H4 (cell line): ENCODE measurements around the gene CENPN. TPM values are rescaled to one million over a fixed set of nuclear protein-coding genes. Genes with fewer than 3 reads are reported as not detected.

Experiments
- DNase-seq: peaks from one replicate; pipeline ENCODE4 v3.0.0-alpha.2; 2015; ENCODE audit warnings: low spot score
- total RNA-seq: library from RNA; depleted of rRNA; stranded (reverse); fragments of >200 nt; shearing (Covaris generic); gene quantifications from 2 replicates; pipeline ENCODE4 v1.2.3, GENCODE V29; 2014; rRNA removed

CENPN gene
- total RNA-seq: 147 and 234 TPM in 2 replicates

DNA sequence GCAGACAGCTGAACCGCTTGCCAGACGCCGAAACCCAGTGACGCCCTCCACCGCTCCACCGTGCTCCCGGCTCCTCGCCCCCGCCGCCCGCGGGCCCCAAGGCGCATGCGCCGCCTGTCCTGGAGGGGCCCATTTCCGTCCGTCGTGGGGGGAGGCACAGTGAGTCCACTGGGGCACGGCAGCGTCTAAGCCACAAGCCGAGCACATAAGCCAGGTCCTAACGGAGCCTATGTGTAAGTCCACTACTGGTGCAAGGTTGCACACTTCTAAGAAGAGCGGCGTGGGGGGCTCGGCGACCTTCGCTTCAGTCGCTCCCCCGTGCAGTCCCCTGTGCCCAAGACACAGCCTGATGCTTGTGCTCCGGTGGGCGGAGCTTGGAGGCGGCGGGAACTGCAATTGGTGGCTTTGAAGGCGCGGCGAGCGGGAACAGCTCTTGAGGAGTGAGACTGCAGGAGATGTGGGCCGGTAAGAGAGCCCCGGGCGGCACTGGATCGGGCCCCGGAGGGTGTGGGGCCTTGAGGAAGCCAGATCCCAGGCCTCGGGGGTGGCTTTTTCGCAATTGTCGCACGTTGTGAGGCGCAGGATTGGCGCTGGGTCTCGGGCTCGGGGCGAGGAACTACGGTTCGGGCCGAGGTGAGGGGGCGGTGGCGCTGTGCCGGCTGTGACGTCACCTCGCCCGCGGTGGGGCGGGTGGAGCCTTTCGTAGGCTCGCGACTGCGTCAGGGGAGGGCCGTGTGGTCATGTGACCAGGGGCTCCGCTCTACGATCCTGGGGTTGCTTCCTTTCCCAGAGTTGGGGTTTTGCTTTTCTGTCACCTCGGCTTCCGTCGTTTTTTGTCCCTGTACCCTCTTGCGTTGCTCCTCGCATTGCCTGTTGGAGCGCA, at the start of gene CENPN, which contains the start of gene CMC2:
Gene CENPN, plus strand, starts transcription at position 402 of the 883 bp plus-strand sequence. CDS start 4,726 bp downstream, outside the sequence.
Gene CMC2, minus strand, starts transcription at position 73 of the 883 bp plus-strand sequence. CDS start 9,491 bp downstream, outside the sequence.
- DNase-seq: peak; percentile 97

DNA sequence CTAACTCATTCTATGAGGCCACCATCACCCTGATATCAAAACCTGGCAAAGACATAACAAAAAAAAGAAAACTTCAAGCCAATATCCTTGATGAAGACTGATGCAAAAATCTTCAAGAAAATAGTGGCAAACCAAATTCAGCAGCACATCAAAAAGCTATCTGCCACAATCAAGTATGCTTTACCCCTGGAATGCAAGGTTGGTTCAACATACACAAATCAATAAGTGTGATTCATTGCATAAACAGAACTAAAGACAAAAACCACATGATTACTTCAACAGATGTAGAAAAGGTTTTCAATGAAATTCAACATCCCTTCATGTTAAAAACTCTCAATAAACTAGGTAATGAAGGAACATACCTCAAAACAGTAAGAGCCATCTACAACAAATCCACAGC, 48.7 kb upstream of the CENPN start:
- no peak for DNase-seq

DNA sequence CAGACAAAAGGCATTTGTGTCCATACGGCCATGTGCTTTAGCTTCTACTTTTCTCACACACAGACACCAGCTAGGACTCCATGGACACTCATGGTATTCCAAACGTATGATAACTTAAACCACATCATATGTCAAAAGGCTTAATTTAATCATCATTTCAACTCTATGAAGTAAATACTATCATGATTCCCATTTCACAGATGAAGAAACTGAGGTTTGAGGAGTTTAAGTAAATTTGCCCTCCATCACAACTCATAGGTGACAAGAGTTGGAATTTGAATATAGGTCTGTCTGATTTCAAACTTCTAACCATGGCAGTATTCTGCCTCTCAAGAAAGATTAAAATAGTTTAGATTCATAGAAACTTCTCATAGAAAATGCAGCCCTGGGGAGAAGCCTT, 44.1 kb upstream of the CENPN start:
- DNase-seq: no peak

GRCh38 chr16:80964351-80964750, 42.7 kb upstream of the CENPN start:
- no peak for DNase-seq

- DNase-seq: no peak
These were observed 40.4 kb upstream of the CENPN start for GRCh38 chr16:80966617-80967016.

- DNase-seq: no peak
These were observed 38.5 kb upstream of the CENPN start for GRCh38 chr16:80968386-80969113.

GRCh38 chr16:80969114-80969484, 37.9 kb upstream of the CENPN start:
- no peak for DNase-seq

- no peak for DNase-seq
These were observed 35.2 kb upstream of the CENPN start for GRCh38 chr16:80971819-80972218.

GRCh38 chr16:80972611-80973010, 34.4 kb upstream of the CENPN start:
- DNase-seq: no peak

- no peak for DNase-seq
These were observed 33.0 kb upstream of the CENPN start for GRCh38 chr16:80973991-80974390.

GRCh38 chr16:80974649-80975376, 32.2 kb upstream of the CENPN start:
- DNase-seq: no peak

- no peak for DNase-seq
These were observed 30.1 kb upstream of the CENPN start for GRCh38 chr16:80976946-80977345.

DNA sequence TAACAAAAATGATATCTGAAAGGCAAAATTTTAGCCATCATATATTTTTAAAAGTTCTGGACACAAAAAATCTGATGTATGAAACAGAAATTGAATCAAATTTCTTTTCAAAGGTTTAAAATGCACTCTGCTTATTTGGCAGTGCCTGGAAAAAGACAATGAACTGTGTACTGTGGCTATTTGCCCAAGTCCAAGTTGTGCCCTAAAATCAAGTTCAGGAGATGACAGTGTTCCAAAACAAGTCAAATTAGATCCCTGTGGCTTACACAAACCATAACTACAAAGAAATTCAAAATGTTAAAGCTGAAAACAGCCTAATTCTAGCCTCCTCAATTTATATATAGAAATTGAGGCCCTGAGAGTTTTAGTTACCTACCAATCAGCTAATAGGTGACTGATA, 25.9 kb upstream of the CENPN start:
- DNase-seq: no peak

DNA sequence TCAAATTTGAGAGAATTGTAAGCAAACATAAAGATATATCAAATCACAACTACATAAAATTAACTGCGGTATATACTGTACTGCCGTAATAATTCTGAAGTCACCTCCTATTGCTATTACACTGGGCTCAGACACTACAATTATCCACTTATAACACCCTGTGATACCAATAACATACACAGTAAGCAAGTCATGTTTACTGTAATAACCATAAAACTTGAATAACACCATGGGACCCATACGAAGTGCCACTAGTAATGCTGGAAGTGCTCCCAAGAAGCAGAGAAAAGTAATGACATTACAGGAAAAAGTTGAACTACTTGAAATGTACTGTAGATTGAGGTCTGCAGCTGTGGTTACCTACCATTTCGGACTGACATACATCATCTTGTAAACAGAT, 24.4 kb upstream of the CENPN start:
- DNase-seq: no peak

DNA sequence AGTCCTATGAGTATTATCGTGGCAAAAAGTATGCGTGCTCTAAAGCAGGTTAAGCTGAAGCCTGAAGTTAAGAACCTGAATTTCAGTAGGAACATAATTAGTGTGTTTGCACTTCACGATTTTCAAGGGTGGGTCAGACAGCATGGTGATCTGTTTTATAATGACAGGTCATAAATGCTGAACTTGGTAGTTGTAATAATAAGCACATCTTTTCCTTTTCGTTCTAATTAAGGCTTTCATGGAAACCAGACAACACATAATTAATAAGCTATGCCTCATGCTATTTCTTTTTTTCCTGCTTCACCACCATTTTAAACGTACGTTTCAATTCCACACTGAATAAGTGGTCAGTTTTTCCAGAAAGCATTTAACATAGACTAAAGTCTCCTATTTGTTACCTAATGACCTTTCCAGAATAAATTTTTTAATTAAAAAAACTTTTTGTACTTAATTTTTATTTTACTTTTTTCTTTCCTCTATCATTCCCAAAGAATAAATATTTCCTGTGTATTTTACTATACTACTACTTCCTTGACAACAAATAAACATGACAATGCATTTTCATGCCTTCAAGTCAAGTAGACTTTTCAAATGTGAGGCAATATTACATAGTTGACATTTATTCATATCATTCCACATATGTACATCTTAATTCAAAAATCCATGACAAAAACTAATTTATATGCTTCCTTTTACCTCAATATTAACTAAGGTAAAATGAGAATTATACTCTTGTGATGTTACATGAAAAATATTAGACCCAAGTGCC, 22.7 kb upstream of the CENPN start:
- DNase-seq: no peak

DNA sequence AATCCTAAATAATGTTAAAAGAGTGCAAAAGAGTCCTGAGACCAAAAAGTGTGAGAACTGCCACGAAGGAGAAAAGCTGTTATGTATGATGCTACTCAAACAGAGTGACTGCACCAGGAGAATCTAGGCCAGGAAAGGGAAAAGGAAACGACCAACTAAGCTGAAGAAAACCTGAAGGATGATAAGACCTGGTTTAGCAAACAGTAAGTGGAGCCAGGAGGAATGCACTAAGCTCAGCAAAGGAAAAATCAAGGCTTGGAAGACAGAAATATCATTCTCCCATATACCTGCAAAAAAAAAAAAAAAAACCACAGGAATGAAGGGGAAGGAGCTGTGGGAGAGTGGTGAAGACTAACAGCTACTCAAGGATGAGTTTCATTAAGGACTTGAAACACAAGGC, 21.4 kb upstream of the CENPN start:
- no peak for DNase-seq

DNA sequence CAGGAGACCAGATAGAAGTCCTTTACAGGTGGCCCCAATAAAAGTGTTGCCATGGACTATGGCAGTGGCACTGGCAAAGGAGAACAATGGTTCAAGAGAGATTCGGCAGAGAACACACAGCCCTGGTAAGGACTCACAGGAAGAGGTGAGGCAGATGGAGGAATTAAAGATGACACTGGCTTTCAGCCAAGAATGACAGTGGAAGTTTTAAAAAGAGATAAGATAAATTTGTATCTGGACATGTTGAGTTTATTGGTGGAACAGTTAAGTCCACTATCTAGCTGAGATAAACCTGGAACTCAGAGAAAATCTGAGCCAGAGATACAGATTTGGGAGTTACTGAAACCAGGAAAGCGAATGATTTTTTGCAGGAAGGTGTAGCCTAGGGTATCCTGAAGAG, 20.5 kb upstream of the CENPN start:
- no peak for DNase-seq

DNA sequence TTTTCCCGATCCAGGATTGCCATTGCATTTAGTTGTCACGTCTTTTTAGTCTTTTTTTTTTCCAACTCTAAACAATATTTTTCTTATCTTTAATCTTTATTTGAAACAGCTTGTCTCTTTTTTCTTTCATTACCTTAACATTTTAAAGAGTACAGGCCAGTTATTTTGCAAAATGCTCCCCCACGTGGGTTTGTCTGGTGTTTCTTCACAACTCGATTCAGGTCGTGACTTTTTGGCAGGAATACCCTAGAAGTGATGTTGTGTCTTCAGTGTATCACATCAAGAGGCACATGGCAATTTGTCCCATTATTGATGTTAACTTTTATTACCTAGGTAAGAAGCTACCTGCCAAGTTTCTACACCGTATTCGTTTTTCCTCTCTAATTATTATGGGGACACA, 18.3 kb upstream of the CENPN start:
- no peak for DNase-seq

DNA sequence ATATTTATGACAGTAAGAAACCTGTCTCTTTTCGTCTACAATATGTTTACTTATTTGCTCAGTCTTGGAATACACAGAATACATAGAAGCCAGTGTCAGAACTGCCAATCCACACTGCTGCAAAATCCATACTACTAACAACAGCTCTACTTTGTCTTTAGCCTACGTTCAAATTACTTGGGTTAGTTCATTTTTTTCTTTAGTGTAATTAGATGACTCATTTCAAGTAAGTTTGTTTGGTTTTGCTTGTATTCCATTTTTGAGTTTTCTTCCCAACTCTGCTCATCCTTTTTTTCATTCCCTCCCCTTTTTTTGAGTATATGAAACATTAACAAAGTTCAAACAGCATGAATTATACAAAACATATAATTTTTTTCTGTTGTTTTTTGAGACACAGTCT, 17.2 kb upstream of the CENPN start:
- DNase-seq: no peak

GRCh38 chr16:80990577-80990976, 16.4 kb upstream of the CENPN start:
- DNase-seq: no peak

GRCh38 chr16:80990978-80991377, 16.0 kb upstream of the CENPN start:
- no peak for DNase-seq
